Fibroblast of mammary gland (primary cell): ENCODE data around the gene ECT2L.

ENCODE experiments used
- DNase-seq: peaks from one replicate; pipeline ENCODE4 v3.0.0-alpha.2; 2010; ENCODE audit warnings: low read depth
- H3K4me3 ChIP-seq: 2 replicates; pipeline ENCODE4 v1.5.1; 2011; ENCODE audit warnings: low read depth, mild to moderate bottlenecking, low read length, moderate library complexity; ENCODE audit not compliant: control insufficient read depth
- TF ChIP-seq, protein P1 (sequence below): conservative IDR thresholded peaks from 2 replicates; pipeline ENCODE4 v1.5.1; 2011; ENCODE audit warnings: low read depth, low read length, inconsistent platforms; ENCODE audit not compliant: control insufficient read depth, insufficient read depth

ECT2L gene

DNA sequence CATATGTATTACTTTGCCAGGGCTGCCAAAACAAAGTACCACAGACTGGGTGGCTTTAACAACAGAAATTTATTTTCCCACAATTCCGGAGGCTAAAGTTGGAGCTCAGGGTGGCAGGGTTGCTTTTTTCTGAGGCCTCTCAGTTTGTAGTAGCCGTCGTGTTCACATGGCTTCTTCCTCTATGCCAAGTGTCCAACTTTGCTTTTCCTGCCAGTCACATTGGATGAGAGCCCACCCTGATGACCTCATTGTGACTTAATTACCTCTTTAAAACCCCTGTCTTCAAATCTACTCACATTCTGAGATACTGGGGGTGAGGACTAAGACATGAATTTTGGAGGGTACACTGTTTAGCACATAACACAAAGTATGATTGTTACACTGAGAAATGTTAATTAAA is 9.9 kb upstream of the ECT2L start:
- TF ChIP-seq, protein P1, sequence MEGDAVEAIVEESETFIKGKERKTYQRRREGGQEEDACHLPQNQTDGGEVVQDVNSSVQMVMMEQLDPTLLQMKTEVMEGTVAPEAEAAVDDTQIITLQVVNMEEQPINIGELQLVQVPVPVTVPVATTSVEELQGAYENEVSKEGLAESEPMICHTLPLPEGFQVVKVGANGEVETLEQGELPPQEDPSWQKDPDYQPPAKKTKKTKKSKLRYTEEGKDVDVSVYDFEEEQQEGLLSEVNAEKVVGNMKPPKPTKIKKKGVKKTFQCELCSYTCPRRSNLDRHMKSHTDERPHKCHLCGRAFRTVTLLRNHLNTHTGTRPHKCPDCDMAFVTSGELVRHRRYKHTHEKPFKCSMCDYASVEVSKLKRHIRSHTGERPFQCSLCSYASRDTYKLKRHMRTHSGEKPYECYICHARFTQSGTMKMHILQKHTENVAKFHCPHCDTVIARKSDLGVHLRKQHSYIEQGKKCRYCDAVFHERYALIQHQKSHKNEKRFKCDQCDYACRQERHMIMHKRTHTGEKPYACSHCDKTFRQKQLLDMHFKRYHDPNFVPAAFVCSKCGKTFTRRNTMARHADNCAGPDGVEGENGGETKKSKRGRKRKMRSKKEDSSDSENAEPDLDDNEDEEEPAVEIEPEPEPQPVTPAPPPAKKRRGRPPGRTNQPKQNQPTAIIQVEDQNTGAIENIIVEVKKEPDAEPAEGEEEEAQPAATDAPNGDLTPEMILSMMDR: no peak
- DNase-seq: no peak

GRCh38 chr6:138787138-138787537 is 8.7 kb upstream of the ECT2L start:
- H3K4me3 ChIP-seq: no peak overlapping the region
- TF ChIP-seq, protein P1: no peak
- no peak for DNase-seq

More for the DNA sequence above, 9.9 kb upstream of the ECT2L start:
- H3K4me3 ChIP-seq: no peak overlapping the region

DNA sequence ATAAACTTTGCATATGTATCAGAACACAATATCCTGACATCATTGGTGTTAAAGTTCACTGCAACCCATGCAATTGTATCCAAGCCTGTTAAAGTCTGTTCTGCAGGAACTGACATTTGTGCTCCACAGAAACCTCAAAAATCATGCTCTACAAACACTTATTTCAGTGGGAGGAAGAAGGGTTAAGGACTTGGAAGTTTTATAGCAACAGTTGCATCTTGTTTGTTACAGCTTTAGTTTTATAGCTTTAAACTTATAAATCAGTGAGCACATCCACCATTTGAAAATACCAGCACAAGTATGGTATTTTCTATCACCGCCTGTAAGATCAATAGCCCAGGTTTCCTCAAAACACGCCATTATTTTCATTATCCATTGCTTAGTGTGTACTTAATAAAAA is 884 bp downstream of the ECT2L start:
- TF ChIP-seq, protein P1: no peak
- H3K4me3 ChIP-seq: no peak overlapping the region
- DNase-seq: no peak

DNA sequence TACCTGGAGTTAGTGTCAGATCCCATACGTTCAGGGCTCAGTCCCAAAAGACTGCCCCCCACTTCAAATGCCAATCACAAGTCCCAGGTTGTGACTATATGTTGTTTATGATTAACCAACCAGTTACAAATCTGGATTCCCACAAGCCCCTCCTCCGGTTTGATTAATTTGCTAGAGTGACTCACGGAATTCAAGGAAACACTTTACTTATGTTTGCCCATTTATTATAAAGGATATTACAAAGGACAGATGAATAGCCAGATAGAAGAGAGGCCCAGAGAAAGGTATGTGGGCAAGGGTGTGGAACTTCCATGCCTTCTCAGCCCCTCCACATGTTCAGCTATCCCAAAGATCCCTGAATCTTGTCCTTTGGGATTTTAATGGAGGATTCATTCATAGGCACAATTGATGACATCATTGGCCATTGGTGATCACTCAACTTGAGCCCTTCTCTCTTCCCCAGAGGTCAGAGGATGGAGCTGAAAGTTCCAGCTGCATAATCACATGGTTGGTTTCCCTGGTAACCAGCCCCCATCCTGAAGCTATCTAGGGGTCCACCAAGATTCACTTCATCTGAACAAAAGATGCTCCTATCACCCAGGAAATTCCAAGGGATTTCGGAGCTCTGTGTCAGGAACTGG is 2.0 kb downstream of the ECT2L start:
- H3K4me3 ChIP-seq: no peak overlapping the region
- DNase-seq: no peak
- TF ChIP-seq, protein P1: no peak

DNA sequence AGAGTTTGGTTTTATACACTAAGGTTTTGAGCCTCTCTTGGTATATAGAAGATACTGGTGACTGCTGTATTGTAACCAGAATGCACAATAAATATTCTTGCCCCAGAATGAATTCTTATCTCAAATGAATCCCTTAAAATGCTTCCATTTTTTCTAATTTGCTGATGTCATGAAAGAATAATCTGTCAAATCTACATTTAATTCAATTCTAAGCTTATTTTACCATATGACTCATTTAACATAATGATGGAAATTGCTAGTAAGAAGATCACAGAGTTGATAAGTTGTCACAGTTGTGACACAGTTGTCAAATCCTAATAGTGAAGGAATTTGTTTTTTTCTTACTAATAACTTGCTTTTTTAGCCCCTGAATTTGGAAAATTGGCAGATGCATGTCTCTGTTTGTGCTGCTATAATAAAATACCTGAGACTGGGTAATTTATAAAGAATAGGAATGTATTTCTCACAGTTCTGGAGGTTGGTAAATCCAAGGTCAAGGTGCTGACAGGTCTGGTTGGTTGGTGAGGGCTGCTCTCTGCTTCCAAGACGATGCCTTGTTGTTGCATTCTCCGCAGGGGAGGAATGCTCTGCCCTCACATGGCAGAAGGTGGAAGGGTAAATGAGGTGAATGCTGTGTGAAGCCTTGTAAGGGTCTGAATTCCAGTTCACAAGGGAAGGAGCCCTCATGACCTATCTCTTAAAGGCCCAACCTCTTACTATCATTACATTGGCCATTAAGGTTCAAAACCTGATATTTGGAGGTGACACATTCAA is 4.7 kb downstream of the ECT2L start:
- TF ChIP-seq, protein P1: peak; percentile 35
- no peak overlapping the region for H3K4me3 ChIP-seq
- DNase-seq: peak; percentile 37

GRCh38 chr6:138803331-138803730 is 7.4 kb downstream of the ECT2L start:
- no peak for DNase-seq
- no peak overlapping the region for H3K4me3 ChIP-seq
- TF ChIP-seq, protein P1: no peak
